OCI-LY7 (cell line): ENCODE measurements around the gene MACO1.

Experiments
- EZH2phosphoT487 ChIP-seq: fragments of 200-600 bp; sonication (generic); IDR thresholded peaks from 2 replicates; pipeline ENCODE4 v1.6.1; 2018; ENCODE audit warnings: low read depth, borderline replicate concordance, mild to moderate bottlenecking, mixed run types, antibody characterized with exemption, low read length, moderate library complexity, mixed read lengths
- TF ChIP-seq, protein P1 (sequence below): fragments of 200-600 bp; sonication (generic); conservative IDR thresholded peaks from 2 replicates; pipeline ENCODE4 v1.5.1; 2014; ENCODE audit warnings: mild to moderate bottlenecking, antibody characterized with exemption, low read length, moderate library complexity, mixed read lengths

GRCh38 chr1:25456502-25456901 lies 25.8 kb downstream of the MACO1 start:
- TF ChIP-seq, protein P1, sequence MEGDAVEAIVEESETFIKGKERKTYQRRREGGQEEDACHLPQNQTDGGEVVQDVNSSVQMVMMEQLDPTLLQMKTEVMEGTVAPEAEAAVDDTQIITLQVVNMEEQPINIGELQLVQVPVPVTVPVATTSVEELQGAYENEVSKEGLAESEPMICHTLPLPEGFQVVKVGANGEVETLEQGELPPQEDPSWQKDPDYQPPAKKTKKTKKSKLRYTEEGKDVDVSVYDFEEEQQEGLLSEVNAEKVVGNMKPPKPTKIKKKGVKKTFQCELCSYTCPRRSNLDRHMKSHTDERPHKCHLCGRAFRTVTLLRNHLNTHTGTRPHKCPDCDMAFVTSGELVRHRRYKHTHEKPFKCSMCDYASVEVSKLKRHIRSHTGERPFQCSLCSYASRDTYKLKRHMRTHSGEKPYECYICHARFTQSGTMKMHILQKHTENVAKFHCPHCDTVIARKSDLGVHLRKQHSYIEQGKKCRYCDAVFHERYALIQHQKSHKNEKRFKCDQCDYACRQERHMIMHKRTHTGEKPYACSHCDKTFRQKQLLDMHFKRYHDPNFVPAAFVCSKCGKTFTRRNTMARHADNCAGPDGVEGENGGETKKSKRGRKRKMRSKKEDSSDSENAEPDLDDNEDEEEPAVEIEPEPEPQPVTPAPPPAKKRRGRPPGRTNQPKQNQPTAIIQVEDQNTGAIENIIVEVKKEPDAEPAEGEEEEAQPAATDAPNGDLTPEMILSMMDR, result no peak
- no peak for TF ChIP-seq EZH2phosphoT487
